COLO668 (cell line): ENCODE measurements around the gene SERPINA1.

ENCODE experiments used
- DNase-seq: peaks from one replicate; lab custom pipeline; 2025; ENCODE audit not compliant: unreplicated experiment; lab: John Stamatoyannopoulos, UW

The SERPINA1 gene

GRCh38 chr14:94384342-94384741 is 4.1 kb downstream of the SERPINA1 start:
- no peak for DNase-seq

- DNase-seq = no peak
Observed at GRCh38 chr14:94383777-94384176, 4.6 kb downstream of the SERPINA1 start.

GRCh38 chr14:94382716-94383596 is 5.4 kb downstream of the SERPINA1 start:
- no peak for DNase-seq

GRCh38 chr14:94382099-94382715 is 6.2 kb downstream of the SERPINA1 start:
- no peak for DNase-seq

GRCh38 chr14:94381149-94382030 is 7.0 kb downstream of the SERPINA1 start:
- DNase-seq = no peak

GRCh38 chr14:94380225-94381148 is 7.9 kb downstream of the SERPINA1 start:
- DNase-seq = no peak

- no peak for DNase-seq
Observed at GRCh38 chr14:94379291-94380224, 8.8 kb downstream of the SERPINA1 start.

- no peak for DNase-seq
Observed at GRCh38 chr14:94378527-94379290, 9.7 kb downstream of the SERPINA1 start.

GRCh38 chr14:94377866-94378470 is 10.4 kb downstream of the SERPINA1 start:
- no peak for DNase-seq

GRCh38 chr14:94376976-94377865 is 11.2 kb downstream of the SERPINA1 start:
- no peak for DNase-seq

- DNase-seq = no peak
Observed at GRCh38 chr14:94376108-94376975, 12.1 kb downstream of the SERPINA1 start.

- no peak for DNase-seq
Observed at GRCh38 chr14:94375552-94376107, 12.8 kb downstream of the SERPINA1 start.

GRCh38 chr14:94374749-94375260 is 13.6 kb downstream of the SERPINA1 start:
- DNase-seq = no peak

- DNase-seq = no peak
Observed at GRCh38 chr14:94374116-94374515, 14.3 kb downstream of the SERPINA1 start.

- no peak for DNase-seq
Observed at GRCh38 chr14:94373708-94374107, 14.7 kb downstream of the SERPINA1 start.
